ENCODE results near the gene MRC1. TPM values are rescaled to one million over a fixed set of nuclear protein-coding genes. Genes with fewer than 3 reads are reported as not detected.

The MRC1 gene
- total RNA-seq, 1 experiment from 2014 or later = 0.07 TPM

GRCh38 chr10:17907641-17908040, 98.5 kb downstream of the MRC1 start:
- POLR2A ChIA-PET (ENCODE audit: unreplicated experiment) = no interaction called here
- Histone ChIP-seq H3K9me2 (ENCODE audit: insufficient read depth) (no peaks in the 10 kb centered on the region), H3K4me2 (no peak overlapping the region), H3F3A (ENCODE audit: insufficient read depth, low read depth) (no peaks in the 10 kb centered on the region), H3K79me2 (ENCODE audit: low read depth) (no peaks in the 10 kb centered on the region), H4K20me1 (ENCODE audit: insufficient read depth) (no peaks in the 10 kb centered on the region), H2AFZ (no peak overlapping the region), H3K4me3 (no peak overlapping the region), H3K36me3 (ENCODE audit: low read depth) (no peaks in the 10 kb centered on the region), H3K27me3 (ENCODE audit: insufficient read depth, low read depth) (no peaks in the 10 kb centered on the region), H3K27ac (no peak overlapping the region), H3K4me1 (replicated peaks; ENCODE audit: insufficient read depth) (no peaks in the 10 kb centered on the region), H3K9me3 (ENCODE audit: insufficient read depth, low read depth) (no peaks in the 10 kb centered on the region)
- intact Hi-C loops (cut with micrococcal nuclease; ENCODE audit: unreplicated experiment) = no loop called here
- no peak for TF ChIP-seq EZH2 (IDR thresholded peaks at IDR 0.05; ENCODE audit: low read depth)
- TF ChIP-seq, protein P1, sequence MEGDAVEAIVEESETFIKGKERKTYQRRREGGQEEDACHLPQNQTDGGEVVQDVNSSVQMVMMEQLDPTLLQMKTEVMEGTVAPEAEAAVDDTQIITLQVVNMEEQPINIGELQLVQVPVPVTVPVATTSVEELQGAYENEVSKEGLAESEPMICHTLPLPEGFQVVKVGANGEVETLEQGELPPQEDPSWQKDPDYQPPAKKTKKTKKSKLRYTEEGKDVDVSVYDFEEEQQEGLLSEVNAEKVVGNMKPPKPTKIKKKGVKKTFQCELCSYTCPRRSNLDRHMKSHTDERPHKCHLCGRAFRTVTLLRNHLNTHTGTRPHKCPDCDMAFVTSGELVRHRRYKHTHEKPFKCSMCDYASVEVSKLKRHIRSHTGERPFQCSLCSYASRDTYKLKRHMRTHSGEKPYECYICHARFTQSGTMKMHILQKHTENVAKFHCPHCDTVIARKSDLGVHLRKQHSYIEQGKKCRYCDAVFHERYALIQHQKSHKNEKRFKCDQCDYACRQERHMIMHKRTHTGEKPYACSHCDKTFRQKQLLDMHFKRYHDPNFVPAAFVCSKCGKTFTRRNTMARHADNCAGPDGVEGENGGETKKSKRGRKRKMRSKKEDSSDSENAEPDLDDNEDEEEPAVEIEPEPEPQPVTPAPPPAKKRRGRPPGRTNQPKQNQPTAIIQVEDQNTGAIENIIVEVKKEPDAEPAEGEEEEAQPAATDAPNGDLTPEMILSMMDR (conservative IDR thresholded peaks at IDR 0.05) = no peak
- no peak for DNase-seq
- no TSS peak for BruUV-seq (replicated peaks)
- CTCF ChIA-PET = no interaction called here

- Histone ChIP-seq H3K4me1 (replicated peaks; ENCODE audit: insufficient read depth) (no peaks in the 10 kb centered on the region), H3K79me2 (ENCODE audit: low read depth) (no peaks in the 10 kb centered on the region), H4K20me1 (ENCODE audit: insufficient read depth) (no peaks in the 10 kb centered on the region), H3K9me2 (ENCODE audit: insufficient read depth) (no peaks in the 10 kb centered on the region), H3K36me3 (ENCODE audit: low read depth) (no peaks in the 10 kb centered on the region), H2AFZ (no peak overlapping the region), H3K27ac (no peak overlapping the region), H3K27me3 (ENCODE audit: insufficient read depth, low read depth) (no peaks in the 10 kb centered on the region), H3F3A (ENCODE audit: insufficient read depth, low read depth) (no peaks in the 10 kb centered on the region), H3K4me3 (no peak overlapping the region), H3K9me3 (ENCODE audit: insufficient read depth, low read depth) (no peaks in the 10 kb centered on the region), H3K4me2 (no peak overlapping the region)
- DNase-seq = peak in 1 of 2 experiments; percentile 23
- BruUV-seq (replicated peaks) = no TSS peak
- TF ChIP-seq, protein P1 (conservative IDR thresholded peaks at IDR 0.05) = peak; percentile 59
- TF ChIP-seq EZH2 (IDR thresholded peaks at IDR 0.05; ENCODE audit: low read depth) = no peak
- ChIA-PET CTCF (no interaction called here), POLR2A (ENCODE audit: unreplicated experiment) (no interaction called here)
- intact Hi-C loops (cut with micrococcal nuclease; ENCODE audit: unreplicated experiment) = loop anchor here (1.0 to 5.0 kb wide), 2 partner anchors 194 to 307 kb away; no protein-coding TSS in a partner anchor
Measured at GRCh38 chr10:17910125-17910789, 101.1 kb downstream of the MRC1 start.

DNA sequence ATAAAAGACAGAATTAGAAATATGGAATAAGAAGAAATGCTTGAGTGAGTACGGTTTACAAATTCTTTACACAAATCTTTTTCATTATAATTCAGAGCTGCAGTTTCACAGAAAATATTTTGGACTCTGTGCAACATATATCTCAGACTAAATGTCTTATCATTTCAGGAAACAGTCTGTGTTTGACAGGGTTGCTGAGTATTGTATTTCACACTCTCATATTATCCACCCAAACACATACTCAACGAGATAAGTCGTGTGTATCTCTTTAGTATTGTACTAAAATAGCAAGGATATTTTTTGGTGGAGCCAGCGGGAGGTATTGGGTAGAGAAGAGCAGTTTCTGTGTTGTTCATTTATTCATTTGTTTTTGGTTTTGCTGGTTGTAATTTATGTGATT, 103.6 kb downstream of the MRC1 start:
- ChIA-PET CTCF (no interaction called here), POLR2A (ENCODE audit: unreplicated experiment) (no interaction called here)
- Histone ChIP-seq H3K4me2 (no peak overlapping the region), H3K27me3 (ENCODE audit: insufficient read depth, low read depth) (no peaks in the 10 kb centered on the region), H3K79me2 (ENCODE audit: low read depth) (no peaks in the 10 kb centered on the region), H3K9me3 (ENCODE audit: insufficient read depth, low read depth) (no peaks in the 10 kb centered on the region), H4K20me1 (ENCODE audit: insufficient read depth) (no peaks in the 10 kb centered on the region), H3K36me3 (ENCODE audit: low read depth) (no peaks in the 10 kb centered on the region), H3K4me3 (no peak overlapping the region), H3F3A (ENCODE audit: insufficient read depth, low read depth) (no peaks in the 10 kb centered on the region), H3K27ac (no peak overlapping the region), H3K9me2 (ENCODE audit: insufficient read depth) (no peaks in the 10 kb centered on the region), H2AFZ (no peak overlapping the region), H3K4me1 (replicated peaks; ENCODE audit: insufficient read depth) (no peaks in the 10 kb centered on the region)
- intact Hi-C loops (cut with micrococcal nuclease; ENCODE audit: unreplicated experiment) = loop anchor here (5.0 kb wide), 1 partner anchor 305 kb away; no protein-coding TSS in a partner anchor
- DNase-seq = no peak
- no TSS peak for BruUV-seq (replicated peaks)
- TF ChIP-seq, protein P1 (conservative IDR thresholded peaks at IDR 0.05) = no peak
- TF ChIP-seq EZH2 (IDR thresholded peaks at IDR 0.05; ENCODE audit: low read depth) = no peak
